ENCODE data around the gene ZNF385A. TPM values are rescaled to one million over a fixed set of nuclear protein-coding genes. Genes with fewer than 3 reads are reported as not detected.
A peak's percentile ranks its signal among the peaks of the same experiment; 100 is the strongest.

The ZNF385A gene
- total RNA-seq, 6 donors from 2014 or later: 18.5 to 43.8 (median 23.0) TPM

GRCh38 chr12:54416687-54417603, 32.4 kb upstream of the ZNF385A start:
- no peak for TF ChIP-seq POLR2AphosphoS5 (IDR thresholded peaks at IDR 0.05)
- TF ChIP-seq EP300 (IDR thresholded peaks at IDR 0.05): no peak
- no peak for TF ChIP-seq POLR2A (IDR thresholded peaks at IDR 0.05)
- TF ChIP-seq CTCF (IDR thresholded peaks at IDR 0.05): no peak
- Histone ChIP-seq H3K27ac (peak overlapping the region; percentile 85 to 95 (median 92)), H3K36me3 (no peaks in the 10 kb centered on the region), H3K4me3 (peak overlapping the region; percentile 60 to 88 (median 82)), H3K4me1 (peaks cover 53 to 84% (median 70%) of the 10 kb centered on the region in 4 donors), H3K9me3 (no peaks in the 10 kb centered on the region), H3K27me3 (no peaks in the 10 kb centered on the region)
- no peak for ATAC-seq (ENCODE audit: low FRiP score in 2 of 2)
- DNase-seq: no peak
- WGBS, 2 donors: 46 to 48% methylated on average over 5 of the region's 5 CpGs

- Histone ChIP-seq H3K4me1 (peaks cover 62 to 86% (median 74%) of the 10 kb centered on the region in 4 donors), H3K4me3 (peak overlapping the region in 2 of 4 donors; percentile 26 to 88), H3K9me3 (no peaks in the 10 kb centered on the region), H3K27me3 (no peaks in the 10 kb centered on the region), H3K27ac (peak overlapping the region; percentile 16 to 93 (median 84)), H3K36me3 (peaks cover 0 to 10% (median 0%) of the 10 kb centered on the region in 4 donors)
- TF ChIP-seq CTCF (IDR thresholded peaks at IDR 0.05) (no peak), POLR2AphosphoS5 (IDR thresholded peaks at IDR 0.05) (no peak), EP300 (IDR thresholded peaks at IDR 0.05) (no peak), POLR2A (IDR thresholded peaks at IDR 0.05) (no peak)
- no peak for ATAC-seq (ENCODE audit: low FRiP score in 2 of 2)
- no peak for DNase-seq
- WGBS, 2 donors: 55% methylated on average over 4 of the region's 4 CpGs
Observed at GRCh38 chr12:54415221-54415929, 30.8 kb upstream of the ZNF385A start.

GRCh38 chr12:54413284-54414190, 29.0 kb upstream of the ZNF385A start:
- H3K4me3 ChIP-seq: peak overlapping the region in 3 of 4 donors; percentile 8 to 88 (median 26)

More at GRCh38 chr12:54413284-54414190, 29.0 kb upstream of the ZNF385A start:
- peak overlapping the region; percentile 83 to 93 (median 87) for H3K27ac ChIP-seq
- peak in 1 of 2 donors; percentile 75 for DNase-seq
- peak in 1 of 4 donors; percentile 22 for TF ChIP-seq POLR2A (IDR thresholded peaks at IDR 0.05)
- TF ChIP-seq CTCF (IDR thresholded peaks at IDR 0.05): no peak
- peak in 1 of 2 donors; percentile 43 for TF ChIP-seq POLR2AphosphoS5 (IDR thresholded peaks at IDR 0.05)
- TF ChIP-seq EP300 (IDR thresholded peaks at IDR 0.05): peak in 1 of 4 donors; percentile 10
- H3K4me1 ChIP-seq: peaks cover 54 to 79% (median 67%) of the 10 kb centered on the region in 4 donors
- no peaks in the 10 kb centered on the region for H3K9me3 ChIP-seq
- WGBS, 2 donors: 45 to 46% methylated on average over 8 to 9 of the region's 9 CpGs
- peaks cover 0 to 29% (median 9%) of the 10 kb centered on the region in 4 donors for H3K36me3 ChIP-seq
- ATAC-seq (ENCODE audit: low FRiP score in 2 of 2): peak; percentile 20 to 51
- H3K27me3 ChIP-seq: no peaks in the 10 kb centered on the region

All from upper lobe of left lung (tissue), 6 donors.